Measurements from ENCODE around the gene CDKL1.

GRCh38 chr14:50397390-50398188 lies 908 bp upstream of the CDKL1 start:
- TF ChIP-seq CTCF (IDR thresholded peaks at IDR 0.05) (no peak), POLR2A (IDR thresholded peaks at IDR 0.05) (no peak)
